SU-DHL-6 (cell line): Measurements from ENCODE around the gene OTULIN.

Source experiments
- CTCF ChIP-seq: fragments of 200-600 bp; sonication (generic); IDR thresholded peaks from one replicate; pipeline ENCODE4 v1.5.1; 2017; ENCODE audit warnings: antibody characterized with exemption, mild to moderate bottlenecking, low read length, moderate library complexity; ENCODE audit not compliant: insufficient read depth, poor library complexity, severe bottlenecking
- EZH2phosphoT487 ChIP-seq: fragments of 200-600 bp; sonication (generic), shearing (Covaris generic); conservative IDR thresholded peaks from 2 replicates; pipeline ENCODE4 v1.6.1; 2018; ENCODE audit warnings: mild to moderate bottlenecking, antibody characterized with exemption, low read length, moderate library complexity, mixed read lengths

- TF ChIP-seq CTCF (no peak), EZH2phosphoT487 (no peak)
Measured at GRCh38 chr5:14722923-14723322, 58.4 kb downstream of the OTULIN start.
